ENCODE results near the gene SOX13. TPM values are rescaled to one million over a fixed set of nuclear protein-coding genes. Genes with fewer than 3 reads are reported as not detected.

Gene SOX13
- total RNA-seq, 1 donor from 2014 or later, result 9.1 TPM

DNA sequence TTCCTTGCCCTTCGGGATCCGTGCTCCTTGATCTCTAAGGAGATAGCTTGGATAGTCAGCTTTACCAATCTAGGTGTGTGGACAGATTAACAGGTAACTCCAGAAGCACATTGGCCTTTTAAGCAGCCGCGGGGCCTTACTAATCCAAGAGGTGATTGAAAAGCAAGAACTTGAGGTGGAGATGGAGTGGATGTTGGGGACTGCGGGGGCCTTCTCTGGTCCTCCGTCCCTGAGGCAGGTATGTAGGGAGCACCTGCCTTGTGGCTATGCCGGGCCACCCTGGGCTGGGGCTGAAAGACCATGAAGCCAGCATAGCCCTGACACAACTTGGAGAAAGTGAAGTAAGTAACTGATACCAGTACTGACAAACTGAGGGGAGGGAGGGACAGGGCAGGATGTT lies 10.6 kb downstream of the SOX13 start:
- Mint-ChIP-seq H3K36me3 (ENCODE audit: low read depth) (no peaks in the 10 kb centered on the region), H3K27ac (ENCODE audit: unreplicated experiment) (no peak overlapping the region), H3K4me1 (ENCODE audit: low read depth) (peaks cover 31% of the 10 kb centered on the region), H3K4me3 (ENCODE audit: unreplicated experiment) (no peak overlapping the region), H3K9me3 (ENCODE audit: low read depth) (no peaks in the 10 kb centered on the region), H3K27me3 (ENCODE audit: low read depth) (no peaks in the 10 kb centered on the region)
- TF ChIP-seq, protein P1, sequence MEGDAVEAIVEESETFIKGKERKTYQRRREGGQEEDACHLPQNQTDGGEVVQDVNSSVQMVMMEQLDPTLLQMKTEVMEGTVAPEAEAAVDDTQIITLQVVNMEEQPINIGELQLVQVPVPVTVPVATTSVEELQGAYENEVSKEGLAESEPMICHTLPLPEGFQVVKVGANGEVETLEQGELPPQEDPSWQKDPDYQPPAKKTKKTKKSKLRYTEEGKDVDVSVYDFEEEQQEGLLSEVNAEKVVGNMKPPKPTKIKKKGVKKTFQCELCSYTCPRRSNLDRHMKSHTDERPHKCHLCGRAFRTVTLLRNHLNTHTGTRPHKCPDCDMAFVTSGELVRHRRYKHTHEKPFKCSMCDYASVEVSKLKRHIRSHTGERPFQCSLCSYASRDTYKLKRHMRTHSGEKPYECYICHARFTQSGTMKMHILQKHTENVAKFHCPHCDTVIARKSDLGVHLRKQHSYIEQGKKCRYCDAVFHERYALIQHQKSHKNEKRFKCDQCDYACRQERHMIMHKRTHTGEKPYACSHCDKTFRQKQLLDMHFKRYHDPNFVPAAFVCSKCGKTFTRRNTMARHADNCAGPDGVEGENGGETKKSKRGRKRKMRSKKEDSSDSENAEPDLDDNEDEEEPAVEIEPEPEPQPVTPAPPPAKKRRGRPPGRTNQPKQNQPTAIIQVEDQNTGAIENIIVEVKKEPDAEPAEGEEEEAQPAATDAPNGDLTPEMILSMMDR (IDR thresholded peaks at IDR 0.05), result no peak
- DNase-seq (ENCODE audit: low spot score), result no peak

DNA sequence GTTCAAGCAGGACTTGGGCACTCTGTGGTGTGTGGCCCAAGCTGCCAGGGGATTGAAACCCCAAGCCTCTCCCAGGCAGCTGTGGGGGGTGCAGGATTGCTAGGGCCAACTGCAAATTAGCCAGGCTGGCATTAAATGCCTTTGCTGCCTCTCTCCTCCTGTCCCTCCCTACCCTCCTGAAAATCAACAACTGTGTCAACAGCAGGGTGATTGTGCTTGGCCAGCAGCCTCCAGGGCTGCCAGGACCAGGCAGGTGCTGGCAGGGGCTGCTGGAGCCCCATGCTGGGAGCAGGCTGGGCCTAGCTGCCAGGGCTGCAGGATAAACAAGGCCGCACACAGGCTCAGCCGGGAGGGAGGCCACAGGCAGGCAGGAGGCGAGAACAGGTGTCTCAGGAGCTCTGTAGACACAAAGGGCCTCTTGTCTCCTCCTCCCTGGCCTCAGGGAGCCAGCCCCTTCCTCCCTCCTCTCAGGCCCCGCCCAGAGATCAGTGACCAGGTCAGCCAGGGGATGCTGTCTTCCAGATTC lies 11.4 kb downstream of the SOX13 start:
- DNase-seq (ENCODE audit: low spot score), result no peak
- no peaks in the 10 kb centered on the region for H3K9me3 Mint-ChIP-seq (ENCODE audit: low read depth)
- H3K27me3 Mint-ChIP-seq (ENCODE audit: low read depth), result no peaks in the 10 kb centered on the region
- H3K27ac Mint-ChIP-seq (ENCODE audit: unreplicated experiment), result no peak overlapping the region
- H3K4me3 Mint-ChIP-seq (ENCODE audit: unreplicated experiment), result no peak overlapping the region
- peaks cover 34% of the 10 kb centered on the region for H3K4me1 Mint-ChIP-seq (ENCODE audit: low read depth)
- TF ChIP-seq, protein P1 (IDR thresholded peaks at IDR 0.05), result no peak
- no peaks in the 10 kb centered on the region for H3K36me3 Mint-ChIP-seq (ENCODE audit: low read depth)

DNA sequence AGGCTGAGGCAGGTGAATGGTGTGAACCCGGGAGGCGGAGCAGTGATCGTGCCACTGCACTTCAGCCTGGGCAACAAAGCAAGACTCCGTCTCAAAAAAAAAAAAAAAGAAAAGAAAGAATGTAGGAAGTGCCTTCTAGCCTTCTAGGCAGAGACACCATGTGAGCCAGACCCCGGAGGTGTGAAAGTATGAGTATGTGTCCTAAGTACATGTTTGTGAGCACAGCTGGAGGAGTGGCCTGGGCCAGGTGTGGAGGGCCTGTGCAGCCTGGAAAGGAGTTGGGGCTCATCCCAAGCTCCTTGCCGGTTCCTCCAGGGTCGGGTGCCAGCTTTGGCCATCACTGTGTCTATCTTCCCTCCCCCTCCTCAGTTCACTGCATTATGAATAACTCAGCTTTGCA lies 13.0 kb downstream of the SOX13 start:
- no peaks in the 10 kb centered on the region for H3K36me3 Mint-ChIP-seq (ENCODE audit: low read depth)
- peak; percentile 39 for DNase-seq (ENCODE audit: low spot score)
- peaks cover 21% of the 10 kb centered on the region for H3K4me1 Mint-ChIP-seq (ENCODE audit: low read depth)

DNA sequence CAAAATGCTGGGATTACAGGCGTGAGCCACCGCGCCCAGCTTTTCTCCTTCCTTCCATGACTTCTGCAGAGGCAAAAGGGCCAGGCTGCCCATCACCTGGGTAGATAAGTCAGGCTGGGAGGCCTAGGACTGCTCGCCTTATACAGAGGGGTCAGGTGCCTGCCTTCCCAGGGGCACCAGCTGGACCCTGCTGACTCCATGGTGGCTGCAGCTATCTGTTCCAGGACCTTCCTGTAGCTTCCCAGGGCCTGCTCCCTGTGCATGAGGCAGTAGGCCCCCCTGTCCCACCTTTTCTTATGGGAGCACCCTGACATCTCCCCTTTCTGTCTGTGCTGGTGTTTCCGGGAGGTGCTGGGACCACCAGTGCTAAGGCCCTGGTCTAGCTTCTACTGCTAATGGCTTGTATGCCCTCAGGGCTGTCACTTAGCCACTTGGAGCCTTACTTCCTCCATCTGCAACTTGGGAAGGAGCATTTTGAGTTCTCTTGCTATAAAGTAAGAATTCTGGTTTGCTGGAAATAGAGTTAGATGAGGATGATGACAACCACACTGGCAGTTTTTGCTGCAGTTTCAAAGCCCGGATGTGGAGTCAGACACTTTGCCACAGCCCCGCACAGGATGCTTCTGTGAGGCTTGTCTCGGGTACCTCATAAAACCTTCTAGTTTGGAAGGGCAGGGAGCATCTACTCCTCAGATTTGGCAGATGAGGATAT lies 14.4 kb downstream of the SOX13 start:
- TF ChIP-seq, protein P1 (IDR thresholded peaks at IDR 0.05), result no peak
- H3K9me3 Mint-ChIP-seq (ENCODE audit: low read depth), result no peaks in the 10 kb centered on the region
- H3K4me3 Mint-ChIP-seq (ENCODE audit: unreplicated experiment), result no peak overlapping the region
- H3K27ac Mint-ChIP-seq (ENCODE audit: unreplicated experiment), result no peak overlapping the region
- no peaks in the 10 kb centered on the region for H3K36me3 Mint-ChIP-seq (ENCODE audit: low read depth)
- H3K27me3 Mint-ChIP-seq (ENCODE audit: low read depth), result no peaks in the 10 kb centered on the region
- H3K4me1 Mint-ChIP-seq (ENCODE audit: low read depth), result peaks cover 15% of the 10 kb centered on the region
- no peak for DNase-seq (ENCODE audit: low spot score)

More for the DNA sequence above, 13.0 kb downstream of the SOX13 start:
- no peak overlapping the region for H3K27ac Mint-ChIP-seq (ENCODE audit: unreplicated experiment)
- no peaks in the 10 kb centered on the region for H3K27me3 Mint-ChIP-seq (ENCODE audit: low read depth)
- H3K9me3 Mint-ChIP-seq (ENCODE audit: low read depth), result no peaks in the 10 kb centered on the region
- H3K4me3 Mint-ChIP-seq (ENCODE audit: unreplicated experiment), result no peak overlapping the region
- TF ChIP-seq, protein P1 (IDR thresholded peaks at IDR 0.05), result no peak

DNA sequence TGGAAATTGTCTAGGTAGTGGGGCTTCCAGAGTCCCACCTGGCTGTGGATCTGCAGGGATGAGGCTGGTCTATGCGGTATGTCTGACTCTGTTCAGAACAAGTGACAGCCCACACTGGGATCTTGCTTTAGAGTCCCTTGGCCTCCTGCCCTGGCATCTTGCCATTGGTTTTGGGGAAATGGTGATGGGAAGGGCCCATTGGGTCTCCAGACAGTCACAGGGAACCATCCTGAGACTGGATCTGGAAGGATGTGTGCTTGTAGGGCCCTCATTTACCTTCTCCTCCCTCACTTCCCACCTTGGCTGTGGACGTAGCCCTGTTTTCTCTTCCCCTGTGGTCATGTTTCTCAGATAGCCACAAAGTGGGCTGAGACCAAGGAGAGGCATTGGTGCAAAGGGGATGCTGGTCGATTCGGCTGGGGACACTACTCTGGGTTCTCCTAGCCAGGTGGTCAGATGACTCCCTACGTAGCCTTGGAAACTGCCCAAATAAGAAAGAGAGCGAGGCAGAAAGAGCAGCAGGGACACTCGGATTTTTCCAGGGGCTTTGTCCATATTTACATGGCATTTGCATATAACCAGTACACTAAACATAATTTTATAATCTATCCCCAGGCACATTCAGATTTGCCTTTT lies 15.1 kb downstream of the SOX13 start:
- peaks cover 15% of the 10 kb centered on the region for H3K4me1 Mint-ChIP-seq (ENCODE audit: low read depth)

More for the DNA sequence above, 15.1 kb downstream of the SOX13 start:
- H3K36me3 Mint-ChIP-seq (ENCODE audit: low read depth), result no peaks in the 10 kb centered on the region
- H3K27ac Mint-ChIP-seq (ENCODE audit: unreplicated experiment), result no peak overlapping the region
- no peaks in the 10 kb centered on the region for H3K9me3 Mint-ChIP-seq (ENCODE audit: low read depth)
- DNase-seq (ENCODE audit: low spot score), result peak; percentile 49
- no peaks in the 10 kb centered on the region for H3K27me3 Mint-ChIP-seq (ENCODE audit: low read depth)
- H3K4me3 Mint-ChIP-seq (ENCODE audit: unreplicated experiment), result no peak overlapping the region
- TF ChIP-seq, protein P1 (IDR thresholded peaks at IDR 0.05), result no peak
